GM19455 (cell line): ENCODE measurements around the gene RIMBP2.

Experiments
- ATAC-seq: cut with Tn5 transposase; IDR thresholded peaks from one replicate; pipeline ENCODE4 v1.9.1; 2021; ENCODE audit not compliant: unreplicated experiment

RIMBP2 gene

DNA sequence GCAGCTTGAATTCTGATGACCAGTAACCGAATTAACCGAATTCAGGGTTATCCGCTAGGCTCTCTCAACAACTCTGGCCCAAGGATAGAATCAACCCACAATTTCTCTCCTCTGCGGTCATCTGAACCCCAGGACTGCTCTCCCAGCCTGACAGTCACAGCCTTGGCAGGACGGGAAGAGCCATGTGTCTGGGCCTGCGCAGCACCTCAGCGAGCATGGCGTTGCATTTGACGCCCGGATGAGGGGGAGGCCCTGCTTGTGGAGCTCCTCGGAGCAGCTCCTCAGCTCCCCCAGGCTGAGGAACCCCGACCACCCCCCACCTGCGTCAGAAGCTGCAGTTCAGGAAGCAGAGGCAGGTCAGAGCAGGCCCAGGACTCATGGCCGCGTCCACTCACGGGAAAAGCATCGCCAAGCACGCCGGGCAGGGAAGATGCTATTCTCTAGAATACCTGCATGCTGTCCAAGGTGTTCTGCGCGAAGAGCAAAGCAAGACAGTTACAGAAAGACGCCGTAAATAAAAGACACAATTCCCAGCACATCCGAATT is 247.3 kb downstream of the RIMBP2 start:
- no peak for ATAC-seq

DNA sequence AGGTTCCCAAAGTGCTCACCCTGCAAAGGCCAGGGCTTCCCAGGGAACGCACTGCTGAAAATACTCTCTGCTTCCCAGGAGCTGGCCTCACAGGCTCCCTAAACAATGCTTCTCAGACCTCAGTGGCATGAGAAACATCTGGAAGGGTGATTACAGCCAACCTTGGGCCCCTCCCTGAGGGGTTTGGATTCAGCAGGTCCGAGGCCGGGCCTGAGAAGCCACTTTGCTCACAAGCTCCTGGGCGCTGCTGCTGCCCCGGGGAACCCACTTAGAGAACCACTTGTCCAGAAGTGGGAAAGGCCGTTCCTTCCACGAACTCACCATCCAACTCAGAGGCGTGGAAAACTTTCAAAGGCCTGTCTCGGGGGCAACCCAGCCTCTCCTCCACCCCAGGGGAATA is 247.9 kb downstream of the RIMBP2 start:
- no peak for ATAC-seq

DNA sequence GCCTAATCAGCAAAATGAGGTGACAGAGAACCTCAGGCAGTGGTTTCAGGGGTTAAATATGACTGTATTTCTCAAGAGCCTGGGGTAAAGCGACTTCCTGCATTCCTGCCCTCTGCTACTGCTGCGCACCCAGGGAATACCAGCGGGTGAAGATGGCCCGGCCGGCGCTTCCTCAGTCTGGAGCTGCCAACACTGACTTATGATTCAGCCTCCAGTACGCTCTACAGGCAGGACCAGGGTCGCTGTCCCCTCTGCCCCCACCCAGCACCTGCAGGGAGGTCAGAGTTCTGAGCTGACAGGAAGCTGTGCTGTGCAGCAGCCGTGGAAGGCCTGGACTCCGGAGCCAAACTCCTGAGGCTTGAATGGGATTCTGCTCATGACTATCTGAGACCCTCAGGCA is 250.5 kb downstream of the RIMBP2 start:
- ATAC-seq, result no peak

DNA sequence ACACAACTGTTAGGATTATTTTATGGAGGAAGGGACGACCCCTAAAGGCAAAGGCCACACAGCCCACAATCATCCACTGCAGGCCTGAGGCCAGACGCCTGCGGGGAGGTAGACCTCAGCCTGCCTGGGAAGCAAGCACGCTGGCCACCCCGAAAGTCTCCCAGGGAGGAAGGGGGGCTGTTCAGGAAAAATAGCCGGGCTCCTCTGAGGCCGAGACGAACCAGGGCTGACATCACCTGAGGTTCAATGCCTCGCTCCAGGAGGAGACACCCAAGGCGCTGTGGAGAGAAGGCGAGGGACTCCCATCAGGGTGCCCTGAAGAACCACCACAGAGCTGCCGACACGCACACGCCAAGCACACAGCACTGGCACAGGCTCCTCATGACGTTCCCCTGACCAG is 251.1 kb downstream of the RIMBP2 start:
- no peak for ATAC-seq

DNA sequence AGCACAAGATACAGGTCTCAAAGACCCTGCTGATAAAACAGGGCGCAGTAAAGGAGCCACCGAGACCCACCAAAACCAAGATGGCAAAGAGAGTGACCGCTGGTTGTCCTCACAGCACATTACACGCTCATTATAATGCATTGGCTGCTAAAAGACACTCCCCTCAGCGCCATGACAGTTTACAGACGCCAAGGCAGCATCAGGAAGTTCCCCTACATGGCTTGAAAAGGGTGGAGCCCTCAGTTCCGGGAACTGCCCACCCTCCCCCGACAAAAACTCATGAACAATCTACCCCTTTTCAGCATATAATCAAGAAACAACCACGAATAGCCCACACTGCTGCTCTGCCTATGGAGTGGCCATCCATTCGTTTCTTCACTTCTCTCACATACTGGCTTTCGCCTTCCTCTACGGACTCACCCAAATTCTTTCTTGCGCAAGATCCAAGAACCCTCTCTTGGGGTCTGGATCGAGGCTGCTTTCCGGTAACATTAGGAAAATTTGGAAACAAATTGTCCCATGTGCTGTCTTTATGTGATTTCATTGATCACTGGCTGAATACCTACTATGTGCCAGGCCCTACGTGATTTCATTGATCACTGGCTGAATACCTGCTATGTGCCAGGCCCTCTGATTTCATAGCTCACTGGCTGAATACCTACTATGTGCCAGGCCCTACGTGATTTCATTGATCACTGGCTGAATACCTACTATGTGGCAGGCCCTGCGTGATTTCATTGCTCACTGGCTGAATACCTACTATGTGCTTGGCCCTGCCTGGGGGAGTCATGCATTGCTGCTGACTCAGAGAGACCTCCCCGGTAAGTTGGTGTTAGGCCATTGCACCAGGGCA is 252.1 kb downstream of the RIMBP2 start:
- no peak for ATAC-seq

DNA sequence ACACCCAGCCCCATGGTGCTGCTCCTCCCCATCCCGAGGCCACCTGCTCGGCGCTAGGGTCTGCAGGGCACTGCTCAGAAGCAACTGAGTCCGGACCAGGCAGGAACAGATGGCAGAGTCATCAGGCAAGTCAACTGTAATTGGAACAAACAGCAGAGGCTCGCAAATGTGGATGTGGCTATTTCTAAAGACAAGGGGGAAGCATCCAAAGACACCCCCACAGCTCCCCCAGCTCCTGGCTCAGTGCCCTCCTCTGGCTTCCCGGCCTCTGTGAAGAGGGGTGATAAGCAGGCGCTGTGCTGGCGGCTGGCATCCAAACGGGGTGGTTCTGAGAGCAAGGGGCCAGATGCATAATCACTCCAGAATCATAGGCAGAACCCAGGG is 252.8 kb downstream of the RIMBP2 start:
- no peak for ATAC-seq

DNA sequence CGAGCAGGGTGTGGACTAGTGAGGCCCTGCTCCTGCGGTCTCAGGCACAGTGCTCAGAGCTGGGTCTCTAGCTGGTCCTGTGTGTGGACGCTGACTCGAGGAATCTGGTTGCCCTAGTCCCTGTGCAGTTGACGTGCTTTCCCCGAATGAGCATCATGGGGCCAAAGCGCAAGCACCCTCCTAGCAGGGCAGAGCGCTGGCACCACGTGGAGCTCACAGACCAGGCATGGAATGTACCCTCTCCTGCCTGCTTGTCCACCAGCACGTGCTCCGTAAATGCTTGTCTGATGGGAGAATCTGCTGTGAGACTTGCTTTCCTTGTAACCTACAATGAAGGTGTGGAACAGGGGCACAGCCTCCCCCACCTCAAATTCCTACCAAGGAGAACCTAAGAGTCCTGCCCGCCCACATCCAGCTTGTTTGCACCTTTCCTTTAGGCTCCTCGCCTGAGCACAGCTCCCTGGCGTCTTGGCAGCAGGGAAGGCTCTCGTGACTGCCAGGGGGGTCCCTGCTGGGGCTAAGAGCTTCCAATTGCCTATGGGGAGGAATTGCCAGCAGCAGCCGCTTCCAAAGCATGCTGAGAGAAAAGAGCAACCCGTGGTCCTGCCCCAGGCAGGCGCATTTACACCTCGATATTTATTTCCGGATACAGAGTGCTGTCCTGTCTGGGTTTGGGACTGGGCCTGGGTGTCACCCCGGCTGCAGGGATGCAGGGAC is 253.4 kb downstream of the RIMBP2 start:
- ATAC-seq, result no peak

DNA sequence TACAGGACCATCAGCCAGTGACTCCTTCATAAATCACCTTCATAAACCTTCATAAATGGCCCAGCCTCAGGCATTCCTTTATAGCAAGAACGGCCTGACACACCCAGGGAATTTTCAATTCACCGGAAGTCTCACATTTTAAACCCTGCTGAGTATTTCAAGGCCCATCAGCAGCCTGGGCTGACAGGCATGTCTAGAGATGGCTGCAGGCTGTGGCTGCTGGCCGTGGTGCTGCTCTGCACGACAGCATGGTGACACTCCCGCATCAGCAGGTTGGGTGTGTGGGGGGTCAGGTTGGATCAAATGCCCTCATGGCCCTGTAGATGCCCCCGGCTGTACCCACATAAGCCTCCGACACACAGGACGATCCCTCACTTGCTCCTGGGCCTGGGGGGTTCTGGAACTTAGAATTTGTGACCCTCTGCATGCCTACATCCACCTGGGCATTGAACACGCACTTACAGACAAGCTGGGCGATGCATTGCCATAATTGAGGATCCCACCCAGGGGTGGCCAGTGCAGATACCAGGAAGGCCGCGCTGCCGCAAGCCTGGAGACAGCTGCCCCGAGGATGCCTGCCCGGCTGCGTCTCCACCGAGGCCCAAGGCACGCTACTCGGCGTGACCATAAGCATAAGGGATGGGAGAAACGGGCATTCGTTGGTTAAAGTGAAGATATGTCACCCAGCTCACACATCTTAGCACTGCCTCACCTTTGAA is 254.1 kb downstream of the RIMBP2 start:
- no peak for ATAC-seq

DNA sequence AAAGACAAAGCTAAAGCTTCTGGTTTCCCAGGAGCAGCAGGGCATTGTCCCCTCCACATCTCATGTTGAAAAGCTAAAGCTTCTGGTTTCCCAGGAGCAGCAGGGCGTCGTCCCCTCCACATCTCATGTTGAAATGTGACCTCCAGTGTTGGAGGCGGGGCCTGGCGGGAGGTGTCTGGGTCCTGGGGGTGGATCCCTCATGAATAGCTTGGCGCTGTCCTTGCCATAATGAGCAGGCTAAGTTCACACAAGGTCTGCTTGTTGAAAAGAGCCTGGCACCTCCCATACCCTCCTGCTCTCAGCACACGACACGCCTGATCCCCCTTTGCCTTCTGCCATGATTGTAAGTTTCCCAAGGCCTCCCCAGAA is 254.7 kb downstream of the RIMBP2 start:
- no peak for ATAC-seq

DNA sequence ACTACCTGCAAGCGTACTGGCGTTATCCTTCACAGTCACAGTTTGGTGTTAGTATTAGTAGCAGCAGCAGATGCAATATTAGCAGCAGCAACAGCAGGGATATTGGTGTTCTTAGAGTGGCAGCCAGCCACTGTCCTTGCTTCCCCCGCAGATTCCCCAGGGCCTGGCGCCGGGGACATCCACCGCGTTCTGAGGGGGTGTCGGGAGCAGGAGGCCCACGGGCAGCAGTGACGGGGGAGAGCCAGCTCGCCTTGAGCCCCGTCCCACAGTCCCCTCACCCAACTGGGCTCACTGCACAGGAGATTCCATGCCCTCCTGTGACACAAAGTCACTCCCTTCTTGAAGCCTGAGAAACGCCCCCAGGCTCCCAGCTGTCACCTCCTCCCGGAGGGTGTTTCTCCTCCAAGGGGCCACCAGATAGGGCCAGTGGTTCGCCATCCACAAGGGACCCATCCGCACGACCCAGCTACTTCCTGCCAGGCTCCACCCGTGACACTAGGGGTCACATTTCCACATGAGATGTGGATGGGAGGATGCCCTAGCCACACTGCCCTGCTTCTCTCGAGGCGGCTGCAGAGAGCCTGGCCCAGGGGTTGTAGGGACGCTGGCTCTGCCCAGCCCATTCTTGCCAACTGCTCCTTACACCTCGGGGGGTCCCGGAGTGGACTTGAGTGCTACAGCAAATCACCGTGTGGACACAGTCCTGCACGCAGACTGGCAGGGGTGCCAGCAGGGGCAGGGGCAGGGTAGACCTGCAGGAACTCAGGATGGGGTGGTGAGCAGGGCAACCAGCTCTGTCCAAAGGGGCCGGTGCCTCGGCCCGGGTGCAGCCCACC is 255.3 kb downstream of the RIMBP2 start:
- ATAC-seq, result no peak

DNA sequence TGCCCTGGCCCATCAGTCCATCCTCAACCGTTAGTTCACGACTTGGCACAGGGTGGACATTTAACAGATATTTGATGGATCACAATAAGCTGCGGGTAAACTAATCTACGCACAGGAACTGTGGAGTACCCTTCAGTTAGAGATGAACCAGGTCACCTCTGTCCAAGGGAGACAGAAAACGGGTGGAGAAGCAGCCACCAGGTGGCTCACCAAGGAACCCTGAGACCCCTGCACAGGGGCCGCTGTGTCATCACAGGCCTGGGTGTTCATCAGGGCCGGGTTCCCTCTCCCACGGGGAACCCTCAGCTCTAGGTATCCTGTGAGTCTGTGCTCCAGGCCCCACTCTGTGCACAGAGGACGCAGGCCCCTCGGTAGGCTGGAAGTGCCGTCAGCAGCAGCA is 256.2 kb downstream of the RIMBP2 start:
- ATAC-seq, result no peak

DNA sequence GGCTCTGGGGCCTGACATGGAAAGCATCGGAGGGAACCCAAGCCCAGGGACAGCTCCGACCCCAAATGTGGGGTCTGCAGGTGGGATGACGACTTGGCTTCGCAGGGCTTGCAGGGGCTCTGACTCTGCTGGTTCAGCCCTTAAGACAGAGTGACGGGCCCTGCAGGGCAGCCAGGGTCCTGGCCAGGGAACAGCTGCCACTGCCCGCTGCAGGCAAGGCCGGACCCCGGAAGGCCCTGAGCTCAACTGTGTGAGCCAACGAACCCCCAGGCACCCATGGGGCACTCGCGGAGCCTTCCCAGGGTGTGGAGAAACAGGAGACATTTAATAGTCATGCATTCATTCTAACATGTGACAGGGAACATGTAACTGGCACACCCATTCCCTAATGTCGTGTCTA is 257.8 kb downstream of the RIMBP2 start:
- ATAC-seq, result no peak

DNA sequence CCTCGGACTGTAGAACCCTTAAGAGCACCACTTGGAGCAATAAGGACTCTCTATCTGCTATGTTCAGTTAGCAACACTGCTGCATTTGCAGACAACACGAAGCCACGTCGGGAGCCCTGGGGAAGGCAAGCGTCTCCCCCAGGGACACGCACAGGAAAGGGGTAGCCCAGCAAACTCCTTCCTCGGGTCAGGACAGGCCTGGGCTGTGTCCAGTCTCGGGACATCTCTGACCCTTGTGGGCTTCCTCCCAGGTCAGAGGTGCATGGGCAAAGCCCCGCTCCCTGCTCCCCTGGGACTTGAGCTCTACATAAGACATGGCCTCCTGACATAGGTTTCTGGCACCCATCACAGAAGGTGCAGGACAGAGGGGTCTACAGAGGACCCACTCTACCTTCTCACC is 258.9 kb downstream of the RIMBP2 start:
- ATAC-seq, result no peak

DNA sequence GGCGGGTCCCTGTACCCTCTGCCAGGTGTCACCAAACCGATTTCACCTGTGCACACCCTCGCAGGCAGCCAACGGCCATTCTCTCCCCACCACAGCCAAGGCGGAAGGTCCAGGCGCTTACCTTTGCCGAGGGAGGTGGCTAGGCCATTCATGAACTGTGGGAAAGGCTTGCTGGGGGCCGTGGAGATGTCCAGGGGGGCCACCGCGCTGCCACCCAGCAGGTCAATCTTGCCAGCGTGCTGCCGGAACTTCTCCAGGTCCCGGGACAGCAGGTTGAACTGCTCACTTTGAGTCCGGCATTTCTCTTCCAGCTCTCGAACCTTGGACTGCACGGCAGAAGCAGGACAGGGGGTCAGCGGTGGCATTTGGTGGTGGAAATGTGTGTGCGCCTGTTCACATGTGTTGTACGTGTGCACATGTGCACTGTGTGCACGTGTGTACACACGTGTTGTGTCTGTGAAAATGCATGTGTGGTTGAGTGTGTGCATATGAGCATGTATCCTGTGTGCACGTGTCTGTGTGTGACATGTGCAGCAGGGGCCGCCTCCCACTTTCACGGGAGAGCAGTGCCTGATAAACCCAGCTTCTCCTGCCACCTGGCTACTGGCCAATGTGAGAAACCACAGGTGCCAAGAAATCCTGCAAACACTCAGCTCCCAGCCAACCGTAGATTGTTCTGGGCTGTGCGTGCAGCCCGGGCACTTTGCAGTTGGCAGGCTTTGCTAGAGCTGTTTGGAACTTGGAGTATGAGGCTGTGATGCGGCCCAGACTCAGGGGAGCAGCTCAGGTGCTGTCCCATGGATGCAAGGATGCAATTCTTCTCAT is 259.5 kb downstream of the RIMBP2 start:
- ATAC-seq, result no peak

DNA sequence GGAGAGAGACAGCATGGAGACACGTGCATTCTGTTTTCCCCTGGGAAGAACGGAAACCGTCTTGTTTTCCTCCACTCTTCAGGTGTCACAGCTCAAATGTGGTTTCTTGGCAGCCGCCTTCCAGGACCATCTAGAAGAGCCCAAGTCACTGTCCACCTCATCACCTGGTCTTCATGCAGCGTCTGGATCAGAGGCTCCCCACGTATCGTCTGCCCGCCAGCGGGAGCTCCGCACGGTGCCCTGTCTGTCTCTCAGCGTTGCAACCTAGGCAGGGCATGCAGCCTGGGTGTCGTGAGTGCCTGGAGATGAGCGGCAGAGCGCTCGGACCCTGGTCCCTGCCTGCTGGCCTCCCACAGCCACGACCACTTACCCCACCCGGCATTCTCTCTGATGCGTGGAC is 260.9 kb downstream of the RIMBP2 start:
- ATAC-seq, result no peak

DNA sequence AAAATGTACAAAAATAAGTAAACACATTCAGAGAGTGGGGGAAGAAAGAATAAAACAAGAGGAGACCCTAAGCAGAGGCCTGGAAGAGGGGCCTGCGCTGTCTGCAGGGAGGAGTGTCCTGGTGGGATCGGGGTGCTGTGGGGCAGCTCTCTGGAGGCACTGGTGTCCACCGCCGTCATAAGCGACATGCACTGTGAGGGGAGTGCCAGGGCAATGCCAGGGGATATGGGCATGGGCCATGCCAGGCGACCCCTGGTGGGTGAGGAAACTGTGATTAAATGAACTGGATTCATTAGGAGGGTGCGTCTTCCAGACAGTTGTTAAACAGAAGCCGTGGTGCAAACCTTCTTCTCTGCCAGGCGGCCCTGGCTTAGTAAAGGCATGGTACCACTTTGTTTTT is 261.8 kb downstream of the RIMBP2 start:
- no peak for ATAC-seq

DNA sequence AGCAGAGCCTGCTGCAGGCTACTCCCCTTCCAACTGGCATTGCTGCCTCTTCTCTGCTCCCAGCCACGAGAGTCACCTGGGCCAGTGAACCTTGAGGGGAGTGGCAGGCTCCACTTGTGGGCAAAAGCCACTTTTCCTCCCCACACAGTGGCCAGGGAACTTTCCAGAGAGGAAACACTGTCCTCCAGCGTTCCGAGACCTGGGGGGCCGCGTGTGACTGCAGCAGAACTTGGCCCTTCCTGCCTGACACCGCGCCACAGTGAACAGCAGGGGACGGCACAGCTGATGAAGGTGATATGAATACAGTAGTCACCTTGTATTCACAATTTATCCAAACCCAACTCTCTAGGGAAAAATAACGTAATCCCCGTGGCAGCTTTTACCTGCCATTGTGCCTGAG is 263.6 kb downstream of the RIMBP2 start:
- ATAC-seq, result no peak

DNA sequence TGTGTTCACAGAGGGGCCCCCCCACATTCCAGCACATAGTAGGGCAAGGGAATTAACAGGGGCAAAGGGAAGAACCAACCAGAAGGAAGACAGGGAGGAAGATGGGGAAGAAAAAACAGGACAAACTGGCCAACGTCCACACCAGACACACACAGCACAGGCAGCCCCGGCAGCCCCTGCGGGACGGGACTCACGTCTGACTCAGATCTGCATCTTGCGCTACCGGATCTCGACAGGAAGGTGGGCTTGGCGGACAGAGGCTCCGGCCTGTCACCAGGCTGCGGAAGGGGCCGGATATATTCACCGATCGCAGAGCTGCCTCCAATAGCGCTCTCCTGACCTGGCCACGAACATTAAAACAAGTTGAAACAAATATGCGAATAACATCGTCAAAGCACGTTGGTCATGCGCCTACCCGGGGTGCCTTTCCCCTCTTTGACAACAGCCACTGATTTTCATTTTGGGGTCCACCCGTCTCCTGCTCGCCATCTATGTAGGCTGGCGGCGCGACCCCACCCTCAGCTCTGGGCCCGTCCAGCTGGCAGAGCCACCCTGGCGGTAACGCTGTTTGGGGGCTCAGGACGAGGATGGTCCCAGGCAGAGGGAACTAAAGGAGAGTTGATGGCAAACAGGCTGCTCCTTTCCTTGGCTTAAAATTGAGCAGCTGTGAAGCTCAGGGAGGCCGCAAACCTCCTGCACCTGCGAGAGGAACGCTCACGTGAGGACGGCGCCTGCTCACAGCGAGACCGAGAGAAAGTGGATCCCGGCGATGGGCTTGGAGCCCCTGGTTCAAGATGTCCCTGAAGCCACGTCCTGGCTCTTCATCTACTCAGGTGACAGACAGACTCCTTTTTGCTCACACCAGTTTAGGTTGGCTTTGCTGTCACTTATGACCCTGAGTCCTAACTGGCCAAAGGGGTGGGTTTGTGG is 264.8 kb downstream of the RIMBP2 start:
- ATAC-seq, result no peak

DNA sequence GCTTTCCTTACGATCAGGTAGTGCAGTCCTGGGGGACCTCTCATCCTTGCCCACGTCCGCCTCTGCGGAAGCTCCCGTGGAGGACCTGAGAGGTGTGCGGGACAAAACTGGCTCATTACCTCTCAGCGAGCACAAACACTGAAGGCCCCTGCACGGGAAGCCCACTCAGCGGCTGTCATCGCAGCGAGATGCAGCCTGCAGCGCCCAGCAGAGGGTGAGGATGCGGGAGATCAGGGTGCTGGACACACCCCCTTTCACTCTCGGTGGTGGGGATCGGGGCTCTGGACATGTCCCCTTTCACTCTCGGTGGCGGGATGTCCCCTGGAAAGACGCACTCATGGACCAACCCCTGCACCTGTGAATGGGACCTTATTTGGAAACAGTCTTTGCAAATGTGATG is 266.8 kb downstream of the RIMBP2 start:
- no peak for ATAC-seq
